ENCODE results near the gene LRP5.

LRP5 gene

GRCh38 chr11:68418648-68419047, 106.3 kb downstream of the LRP5 start:
- no peak for TF ChIP-seq CTCF (IDR thresholded peaks at IDR 0.05; ENCODE audit: poor library complexity, severe bottlenecking)
- Histone ChIP-seq H3K36me3 (ENCODE audit: low read depth) (peaks cover 31% of the 10 kb centered on the region), H3K27ac (ENCODE audit: poor library complexity, severe bottlenecking) (no peak overlapping the region), H3K4me3 (ENCODE audit: severe bottlenecking) (no peak overlapping the region), H3K9me3 (ENCODE audit: severe bottlenecking) (no peaks in the 10 kb centered on the region), H3K4me1 (ENCODE audit: insufficient read depth, poor library complexity, severe bottlenecking) (no peaks in the 10 kb centered on the region), H3K27me3 (ENCODE audit: insufficient read depth, poor library complexity, severe bottlenecking) (no peaks in the 10 kb centered on the region)
- DNase-seq (ENCODE audit: low spot score) (no peak), ATAC-seq (ENCODE audit: low read depth) (no peak)

GRCh38 chr11:68420171-68420570, 107.8 kb downstream of the LRP5 start:
- Histone ChIP-seq H3K9me3 (ENCODE audit: severe bottlenecking) (no peaks in the 10 kb centered on the region), H3K4me3 (ENCODE audit: severe bottlenecking) (no peak overlapping the region), H3K27me3 (ENCODE audit: insufficient read depth, poor library complexity, severe bottlenecking) (no peaks in the 10 kb centered on the region), H3K4me1 (ENCODE audit: insufficient read depth, poor library complexity, severe bottlenecking) (no peaks in the 10 kb centered on the region), H3K27ac (ENCODE audit: poor library complexity, severe bottlenecking) (no peak overlapping the region), H3K36me3 (ENCODE audit: low read depth) (peaks cover 27% of the 10 kb centered on the region)
- ATAC-seq (ENCODE audit: low read depth) = no peak
- no peak for DNase-seq (ENCODE audit: low spot score)
- no peak for TF ChIP-seq CTCF (IDR thresholded peaks at IDR 0.05; ENCODE audit: poor library complexity, severe bottlenecking)

GRCh38 chr11:68423481-68423880, 111.1 kb downstream of the LRP5 start:
- no peak for DNase-seq (ENCODE audit: low spot score)
- no peak overlapping the region for H3K27ac ChIP-seq (ENCODE audit: poor library complexity, severe bottlenecking)
- H3K27me3 ChIP-seq (ENCODE audit: insufficient read depth, poor library complexity, severe bottlenecking) = no peaks in the 10 kb centered on the region
- no peak overlapping the region for H3K4me3 ChIP-seq (ENCODE audit: severe bottlenecking)
- no peaks in the 10 kb centered on the region for H3K4me1 ChIP-seq (ENCODE audit: insufficient read depth, poor library complexity, severe bottlenecking)
- ATAC-seq (ENCODE audit: low read depth) = no peak
- no peaks in the 10 kb centered on the region for H3K9me3 ChIP-seq (ENCODE audit: severe bottlenecking)
- no peak for TF ChIP-seq CTCF (IDR thresholded peaks at IDR 0.05; ENCODE audit: poor library complexity, severe bottlenecking)
- H3K36me3 ChIP-seq (ENCODE audit: low read depth) = peaks cover 36% of the 10 kb centered on the region

- H3K9me3 ChIP-seq (ENCODE audit: severe bottlenecking) = peaks cover 3% of the 10 kb centered on the region
- ATAC-seq (ENCODE audit: low read depth) (no peak), DNase-seq (ENCODE audit: low spot score) (no peak)
- H3K36me3 ChIP-seq (ENCODE audit: low read depth) = peaks cover 36% of the 10 kb centered on the region
- no peak overlapping the region for H3K27ac ChIP-seq (ENCODE audit: poor library complexity, severe bottlenecking)
- H3K27me3 ChIP-seq (ENCODE audit: insufficient read depth, poor library complexity, severe bottlenecking) = no peaks in the 10 kb centered on the region
- no peak overlapping the region for H3K4me3 ChIP-seq (ENCODE audit: severe bottlenecking)
- no peaks in the 10 kb centered on the region for H3K4me1 ChIP-seq (ENCODE audit: insufficient read depth, poor library complexity, severe bottlenecking)
- TF ChIP-seq CTCF (IDR thresholded peaks at IDR 0.05; ENCODE audit: poor library complexity, severe bottlenecking) = no peak
Measured at GRCh38 chr11:68424101-68424632, 111.8 kb downstream of the LRP5 start.

GRCh38 chr11:68424981-68425865, 112.8 kb downstream of the LRP5 start:
- H3K36me3 ChIP-seq (ENCODE audit: low read depth) = peaks cover 40% of the 10 kb centered on the region
- ATAC-seq (ENCODE audit: low read depth) = no peak
- no peaks in the 10 kb centered on the region for H3K4me1 ChIP-seq (ENCODE audit: insufficient read depth, poor library complexity, severe bottlenecking)

More at GRCh38 chr11:68424981-68425865, 112.8 kb downstream of the LRP5 start:
- no peaks in the 10 kb centered on the region for H3K27me3 ChIP-seq (ENCODE audit: insufficient read depth, poor library complexity, severe bottlenecking)
- DNase-seq (ENCODE audit: low spot score) = no peak
- no peak overlapping the region for H3K4me3 ChIP-seq (ENCODE audit: severe bottlenecking)
- no peak for TF ChIP-seq CTCF (IDR thresholded peaks at IDR 0.05; ENCODE audit: poor library complexity, severe bottlenecking)
- H3K9me3 ChIP-seq (ENCODE audit: severe bottlenecking) = peaks cover 12% of the 10 kb centered on the region
- H3K27ac ChIP-seq (ENCODE audit: poor library complexity, severe bottlenecking) = no peak overlapping the region

All from RWPE2 (cell line).